Common myeloid progenitor, CD34-positive (primary cell): ENCODE results near the gene CMTM8.

Experiments
- CTCF ChIA-PET: fragments of 350-600 bp; sonication (Branson Sonifier 250); formaldehyde crosslinking; loops from one replicate; lab custom pipeline; 2021; ENCODE audit warnings: antibody characterized with exemption; lab: Charles Lee
- POLR2A ChIA-PET: fragments of 350-600 bp; sonication (Branson Sonifier 250); formaldehyde crosslinking; loops from one replicate; lab custom pipeline; 2021; ENCODE audit warnings: antibody characterized with exemption; lab: Charles Lee
- DNase-seq, 3 donors: peaks; one replicate each; pipeline versions ENCODE4 v3.0.0 to v3.0.0-alpha.2; 2013
- H3K27ac ChIP-seq, 2 experiments: 1 replicate in 1 of 2; 2 replicates in 1 of 2; pipeline ENCODE4 v1.7.0; 2013; ENCODE audit warnings: inconsistent platforms in 2 of 2, low read length in 2 of 2, mild to moderate bottlenecking in 2 of 2, low read depth in 1 of 2, moderate library complexity in 1 of 2; ENCODE audit not compliant: severe bottlenecking in 2 of 2, insufficient read depth in 1 of 2, poor library complexity in 1 of 2
- H3K27me3 ChIP-seq, 5 experiments: replicated peaks in 2 of 5; 1 replicate in 3 of 5; 2 replicates in 2 of 5; pipeline versions ENCODE4 v1.6.1 to v1.7.0; 2013; ENCODE audit warnings: low read length in 4 of 5, mild to moderate bottlenecking in 2 of 5, moderate library complexity in 2 of 5, inconsistent platforms in 1 of 5; ENCODE audit not compliant: insufficient read depth in 5 of 5, control insufficient read depth in 4 of 5
- H3K36me3 ChIP-seq, 4 experiments: 1 replicate in 2 of 4; 2 replicates in 2 of 4; pipeline versions ENCODE4 v1.6.1 to v1.7.0; 2013; ENCODE audit warnings: low read length in 3 of 4, control low read depth in 1 of 4, mild to moderate bottlenecking in 1 of 4; ENCODE audit not compliant: control insufficient read depth in 4 of 4, insufficient read depth in 4 of 4
- H3K4me1 ChIP-seq, 4 experiments: 1 replicate in 3 of 4; 2 replicates in 1 of 4; pipeline versions ENCODE4 v1.6.1 to v1.7.1; 2013; ENCODE audit warnings: low read length in 3 of 4, mild to moderate bottlenecking in 3 of 4, control low read depth in 1 of 4, inconsistent platforms in 1 of 4, moderate library complexity in 1 of 4; ENCODE audit not compliant: control insufficient read depth in 4 of 4, insufficient read depth in 4 of 4; ENCODE audit errors: control extremely low read depth in 1 of 4
- H3K4me3 ChIP-seq, 7 experiments: 1 replicate in 4 of 7; 2 replicates in 3 of 7; pipeline versions ENCODE4 v1.5.1 to v1.7.0; 2013; ENCODE audit warnings: mild to moderate bottlenecking in 7 of 7, low read length in 6 of 7, moderate library complexity in 6 of 7, inconsistent platforms in 2 of 7, low read depth in 2 of 7, control low read depth in 1 of 7; ENCODE audit not compliant: insufficient read depth in 4 of 7, control insufficient read depth in 1 of 7; ENCODE audit errors: extremely low read depth in 1 of 7
- H3K9me3 ChIP-seq, 5 experiments: 1 replicate in 4 of 5; 2 replicates in 1 of 5; pipeline versions ENCODE4 v1.6.1 to v1.7.1; 2013; ENCODE audit warnings: low read length in 4 of 5, mild to moderate bottlenecking in 2 of 5, inconsistent platforms in 1 of 5, low read depth in 1 of 5, moderate library complexity in 1 of 5; ENCODE audit not compliant: control insufficient read depth in 4 of 5, insufficient read depth in 2 of 5; ENCODE audit errors: control extremely low read depth in 1 of 5
- WGBS: methylation state at CpG from one replicate; pipeline ENCODE4 v1.1.5; 2013; ENCODE audit not compliant: insufficient coverage; 5-methylcytosine and 5-hydroxymethylcytosine counted together

Gene CMTM8

DNA sequence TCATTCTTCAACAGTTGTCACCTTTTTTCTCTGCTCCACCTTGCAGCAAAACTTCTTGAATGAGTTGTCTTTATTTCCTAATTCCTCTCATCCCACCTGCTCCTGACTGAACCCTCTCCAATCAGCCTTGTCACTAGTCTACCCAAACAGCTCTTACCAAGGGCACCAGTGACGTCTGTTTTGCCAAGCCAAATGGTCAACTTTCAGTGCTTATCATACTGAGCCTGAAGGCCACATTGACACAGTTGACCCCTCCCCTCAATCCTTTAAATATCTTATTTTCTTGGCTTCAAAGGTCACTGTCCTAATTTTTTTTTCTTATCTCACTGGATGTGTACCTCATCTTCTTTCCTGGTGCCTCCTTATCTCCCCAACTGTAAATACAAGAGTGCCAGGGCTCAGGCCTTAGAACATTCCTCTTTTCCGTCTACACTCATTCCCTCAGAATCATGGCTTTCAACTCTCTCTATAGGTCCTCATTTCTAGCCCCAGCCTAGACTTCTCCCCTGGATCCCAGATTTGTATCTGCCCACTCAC lies 43.2 kb downstream of the CMTM8 start:
- ChIA-PET POLR2A (no interaction called here), CTCF (no interaction called here)
- peaks cover 8 to 32% (median 24%) of the 10 kb centered on the region in 4 experiments for H3K4me1 ChIP-seq
- H3K27me3 ChIP-seq: no peaks in the 10 kb centered on the region
- no peaks in the 10 kb centered on the region for H3K36me3 ChIP-seq
- WGBS: 92% methylated on average over 2 of the region's 2 CpGs
- H3K9me3 ChIP-seq: no peaks in the 10 kb centered on the region
- DNase-seq: no peak
- H3K27ac ChIP-seq: no peak overlapping the region
- no peak overlapping the region for H3K4me3 ChIP-seq

GRCh38 chr3:32282578-32283154 lies 44.2 kb downstream of the CMTM8 start:
- peak in 2 of 3 donors; percentile 33 to 46 for DNase-seq
- H3K9me3 ChIP-seq: no peaks in the 10 kb centered on the region
- ChIA-PET POLR2A (no interaction called here), CTCF (interaction anchor here (0.6 to 1.1 kb wide), 3 partner anchors 9 to 13 kb away, joined by 3 to 5 read pairs (median 3); no protein-coding TSS in a partner anchor)
- 38% methylated on average over 3 of the region's 4 CpGs for WGBS
- no peaks in the 10 kb centered on the region for H3K36me3 ChIP-seq
- H3K4me1 ChIP-seq: peaks cover 8 to 34% (median 26%) of the 10 kb centered on the region in 4 experiments
- H3K27ac ChIP-seq: no peak overlapping the region
- no peaks in the 10 kb centered on the region for H3K27me3 ChIP-seq
- H3K4me3 ChIP-seq: no peak overlapping the region

DNA sequence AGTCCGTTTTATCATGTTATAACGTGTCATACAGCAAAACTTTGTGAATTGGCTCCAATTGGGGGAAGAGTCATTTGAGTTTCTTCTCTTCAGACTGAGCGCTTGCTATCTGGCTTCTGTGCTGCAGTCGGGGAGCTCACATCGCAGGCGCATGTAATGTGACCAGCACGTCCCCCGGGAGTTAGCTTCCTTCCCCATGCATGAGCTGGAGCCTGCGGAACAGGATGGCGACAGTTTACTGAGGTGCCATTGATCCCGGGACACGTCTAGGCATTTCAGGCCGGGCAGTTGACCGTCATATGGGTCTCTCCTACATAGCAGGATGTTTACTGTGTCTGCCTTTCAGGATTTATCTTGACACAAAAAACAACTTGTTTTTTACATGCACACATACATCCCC lies 44.8 kb downstream of the CMTM8 start:
- H3K27ac ChIP-seq: no peak overlapping the region
- ChIA-PET CTCF (interaction anchor here (1.0 to 1.3 kb wide), 4 partner anchors 8 to 80 kb away, joined by 3 to 5 read pairs (median 3); no protein-coding TSS in a partner anchor), POLR2A (no interaction called here)
- peaks cover 8 to 34% (median 26%) of the 10 kb centered on the region in 4 experiments for H3K4me1 ChIP-seq
- H3K4me3 ChIP-seq: peak overlapping the region in 2 of 7 experiments; percentile 21 to 45
- 51% methylated on average over 13 of the region's 14 CpGs for WGBS
- no peaks in the 10 kb centered on the region for H3K9me3 ChIP-seq
- DNase-seq: peak in 2 of 3 donors; percentile 42 to 45
- no peaks in the 10 kb centered on the region for H3K27me3 ChIP-seq
- no peaks in the 10 kb centered on the region for H3K36me3 ChIP-seq

- ChIA-PET CTCF (interaction anchor here (1.3 kb wide), 1 partner anchor 82 kb away, joined by 3 read pairs; no protein-coding TSS in a partner anchor), POLR2A (no interaction called here)
- Histone ChIP-seq H3K9me3 (no peaks in the 10 kb centered on the region), H3K4me3 (no peak overlapping the region), H3K27ac (no peak overlapping the region), H3K27me3 (no peaks in the 10 kb centered on the region), H3K4me1 (peaks cover 12 to 43% (median 28%) of the 10 kb centered on the region in 4 experiments), H3K36me3 (no peaks in the 10 kb centered on the region)
- 73% methylated on average over 6 of the region's 6 CpGs for WGBS
- no peak for DNase-seq
Measured at GRCh38 chr3:32284443-32285212, 46.1 kb downstream of the CMTM8 start.

DNA sequence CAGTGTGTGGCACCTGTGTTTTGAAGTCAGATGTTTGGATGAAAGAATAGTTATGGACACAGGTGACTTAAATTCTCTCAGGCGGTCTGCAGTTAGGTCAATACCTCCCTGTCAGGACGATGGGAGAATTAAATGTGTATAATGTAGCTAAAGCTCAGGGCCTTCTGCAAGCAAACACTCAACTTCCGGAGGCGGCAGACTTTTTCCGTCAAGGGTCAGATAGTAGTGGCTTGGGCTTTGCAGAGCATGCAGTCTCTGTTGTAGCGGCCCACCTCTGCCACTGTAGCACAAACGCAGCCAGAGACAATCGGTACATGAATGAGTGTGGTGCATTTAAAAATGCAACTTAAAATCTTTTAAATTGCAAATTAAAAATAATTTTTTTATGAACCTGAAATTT lies 47.4 kb downstream of the CMTM8 start:
- peak overlapping the region in 1 of 7 experiments; percentile 5 for H3K4me3 ChIP-seq
- H3K27ac ChIP-seq: no peak overlapping the region
- H3K27me3 ChIP-seq: no peaks in the 10 kb centered on the region
- DNase-seq: peak in 1 of 3 donors; percentile 17
- 49% methylated on average over 5 of the region's 8 CpGs for WGBS
- no peaks in the 10 kb centered on the region for H3K36me3 ChIP-seq
- CTCF ChIA-PET: interaction anchor here (0.9 to 2.0 kb wide), 9 partner anchors 8 to 131 kb away, joined by 3 to 26 read pairs (median 3); partner anchors contain the start of gene CMTM8
- H3K4me1 ChIP-seq: peaks cover 12 to 43% (median 28%) of the 10 kb centered on the region in 4 experiments
- POLR2A ChIA-PET: no interaction called here
- H3K9me3 ChIP-seq: no peaks in the 10 kb centered on the region

- Histone ChIP-seq H3K4me1 (peaks cover 8 to 38% (median 27%) of the 10 kb centered on the region in 4 experiments), H3K4me3 (no peak overlapping the region), H3K27me3 (no peaks in the 10 kb centered on the region), H3K9me3 (no peaks in the 10 kb centered on the region), H3K36me3 (no peaks in the 10 kb centered on the region), H3K27ac (no peak overlapping the region)
- DNase-seq: peak in 2 of 3 donors; percentile 62 to 71
- 52% methylated on average over 3 of the region's 5 CpGs for WGBS
- POLR2A ChIA-PET: no interaction called here
- CTCF ChIA-PET: interaction anchor here (0.9 to 2.7 kb wide), 8 partner anchors 14 to 113 kb away, joined by 3 to 12 read pairs (median 4); no protein-coding TSS in a partner anchor
Measured at GRCh38 chr3:32288819-32289218, 50.3 kb downstream of the CMTM8 start.
